PFSK-1 (cell line): ENCODE data around the gene IL24.

Experiments used
- FOXP2 ChIP-seq: optimal IDR thresholded peaks from 2 replicates; pipeline ENCODE3; 2011; ENCODE audit warnings: borderline replicate concordance, control low read depth, inconsistent platforms; ENCODE audit not compliant: insufficient read depth; ENCODE audit errors: extremely low read length, extremely low read depth
- POLR2AphosphoS5 ChIP-seq: IDR thresholded peaks from 2 replicates; pipeline ENCODE4 v1.6.1; 2012; ENCODE audit warnings: low read depth, mild to moderate bottlenecking, control low read depth, low read length, moderate library complexity
- REST ChIP-seq, 2 experiments: IDR thresholded peaks; 2 replicates each; pipeline versions ENCODE4 v1.6.1 to v1.8.0; 2011 to 2012; ENCODE audit warnings: low read depth in 2 of 2, low read length in 2 of 2, control low read depth in 1 of 2, inconsistent platforms in 1 of 2, mild to moderate bottlenecking in 1 of 2, moderate library complexity in 1 of 2; ENCODE audit not compliant: insufficient read depth in 1 of 2

- TF ChIP-seq FOXP2 = no peak
- no peak for TF ChIP-seq POLR2AphosphoS5
- no peak for TF ChIP-seq REST (IDR thresholded peaks at IDR 0.05; ENCODE audit: insufficient read depth in 1 of 2, low read depth in 2 of 2, low read length in 2 of 2)
Measured at GRCh38 chr1:206890125-206891060, 6.8 kb upstream of the IL24 start.
